T follicular helper cell (primary cell): Measurements from ENCODE around the gene NME9.

ENCODE experiments used
- DNase-seq: peaks from one replicate; pipeline ENCODE4 v3.0.0-alpha.2; 2020; ENCODE audit warnings: low read depth

NME9 gene

DNA sequence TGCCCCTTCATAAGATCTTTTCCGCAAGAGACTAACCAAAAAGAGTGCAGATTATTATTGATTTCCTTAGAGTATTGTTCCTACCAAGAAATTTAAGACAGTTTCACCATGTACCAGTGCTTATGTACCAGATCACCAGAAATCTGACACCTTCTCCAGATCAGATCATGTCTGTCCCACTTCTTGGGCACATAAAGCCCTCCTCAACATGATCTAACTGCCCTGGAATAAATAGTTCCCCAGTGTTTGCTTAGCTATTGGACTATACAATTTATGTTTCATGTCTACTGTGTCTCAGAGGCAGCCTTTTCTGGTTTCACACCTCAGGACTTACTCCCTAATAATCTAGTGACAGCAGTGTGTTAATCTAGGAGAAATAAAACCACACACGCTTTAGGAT lies 46.8 kb downstream of the NME9 start:
- no peak for DNase-seq

DNA sequence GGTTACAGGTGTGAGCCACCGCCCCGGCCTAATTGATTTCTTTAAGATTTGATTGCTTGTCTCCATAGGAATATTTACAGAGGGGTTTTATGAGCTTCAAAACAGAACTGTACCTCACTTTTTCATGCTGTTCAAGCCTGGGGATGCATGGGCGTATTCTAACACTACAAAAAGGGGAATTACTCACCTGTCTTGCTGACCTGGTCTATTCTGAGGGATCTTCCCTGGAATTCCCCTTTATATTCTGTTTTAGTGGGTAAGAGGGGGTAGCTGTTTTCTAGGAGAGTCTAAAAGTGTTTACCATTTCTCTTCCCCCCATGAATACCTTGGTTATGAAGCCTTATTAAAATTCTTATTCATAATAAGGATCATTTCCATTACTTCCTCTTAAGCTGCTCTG lies 48.1 kb downstream of the NME9 start:
- DNase-seq: no peak

DNA sequence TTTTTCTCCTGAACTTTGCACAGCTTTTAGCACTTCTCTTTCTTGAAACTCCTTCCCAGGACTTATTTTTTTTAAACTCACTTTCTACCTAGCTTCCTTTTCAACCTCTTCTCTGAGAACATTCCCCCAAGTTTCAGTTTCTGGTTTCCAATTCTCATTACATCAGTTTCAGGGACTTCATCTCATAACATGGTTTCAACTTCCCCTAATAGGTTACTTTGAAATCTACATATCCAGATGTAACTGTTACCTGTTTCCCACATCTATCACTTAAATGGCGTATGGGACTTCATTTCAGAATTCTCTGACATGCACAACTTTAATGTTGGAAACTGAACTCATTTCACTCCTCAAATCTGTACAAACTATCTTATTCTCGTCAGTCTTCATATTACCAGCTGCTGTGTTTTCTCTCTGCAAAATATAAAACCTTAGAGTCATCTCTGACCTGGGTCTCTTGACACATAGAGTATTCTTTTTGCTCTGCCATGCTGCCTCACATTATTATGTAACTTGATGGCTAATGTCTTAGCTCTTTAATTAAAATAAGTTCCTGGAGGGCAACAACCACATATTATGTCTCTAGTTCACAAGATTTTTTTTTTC lies 58.4 kb downstream of the NME9 start:
- no peak for DNase-seq

DNA sequence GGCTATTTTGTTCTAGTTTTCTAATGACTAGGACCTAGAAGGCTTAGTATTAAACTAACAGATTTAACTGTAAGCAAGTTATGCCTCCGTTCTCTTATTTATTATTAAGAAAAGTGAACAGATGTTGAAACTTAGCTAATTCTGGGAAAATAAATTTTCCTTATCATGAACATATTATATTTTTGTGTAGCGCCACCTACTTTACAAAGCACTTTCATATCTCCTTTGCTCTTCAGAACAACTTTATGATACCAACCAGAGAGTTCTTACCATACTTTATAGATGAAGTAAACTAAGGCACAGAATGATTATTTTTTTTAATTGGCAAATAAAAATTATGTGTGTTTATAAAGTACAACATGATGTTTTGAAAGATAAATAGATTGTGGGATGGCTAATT lies 59.4 kb downstream of the NME9 start:
- DNase-seq: no peak

DNA sequence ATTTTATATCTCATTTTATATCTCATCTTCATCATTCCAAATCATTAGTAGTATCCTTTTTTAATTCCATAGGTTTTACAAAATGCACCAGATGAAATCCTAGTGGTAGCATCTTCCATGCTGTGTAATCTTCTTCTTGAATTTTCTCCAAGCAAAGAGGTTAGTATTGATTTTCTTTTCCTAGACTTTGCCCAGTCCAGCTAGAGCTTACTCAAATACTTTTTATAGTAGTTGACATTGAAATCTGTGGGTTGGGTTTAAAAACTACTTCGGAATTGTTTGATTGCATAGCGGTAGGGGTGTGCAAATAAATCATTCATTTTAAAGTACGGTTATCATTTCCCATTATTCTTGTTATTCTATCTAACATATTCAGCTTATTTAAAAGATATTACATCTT lies 62.6 kb downstream of the NME9 start:
- no peak for DNase-seq

DNA sequence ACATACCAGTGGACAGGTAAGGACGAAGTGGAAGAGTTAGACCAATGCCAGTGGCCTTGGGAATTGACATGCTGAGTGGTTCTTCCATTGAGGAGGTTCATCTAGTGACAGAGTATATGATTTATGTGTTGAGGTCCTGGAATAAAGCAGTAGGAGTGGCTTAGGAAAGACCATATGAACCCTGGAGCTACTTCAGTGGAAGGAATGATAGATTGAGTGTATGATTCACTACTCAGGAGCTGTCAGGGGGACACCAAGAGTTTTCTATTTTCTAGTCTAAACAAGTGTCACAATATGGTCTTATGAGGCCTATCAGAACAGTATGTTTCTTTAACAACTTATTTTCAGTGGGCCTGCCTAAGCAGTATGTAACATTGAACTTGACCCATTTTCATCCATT lies 63.9 kb downstream of the NME9 start:
- no peak for DNase-seq

DNA sequence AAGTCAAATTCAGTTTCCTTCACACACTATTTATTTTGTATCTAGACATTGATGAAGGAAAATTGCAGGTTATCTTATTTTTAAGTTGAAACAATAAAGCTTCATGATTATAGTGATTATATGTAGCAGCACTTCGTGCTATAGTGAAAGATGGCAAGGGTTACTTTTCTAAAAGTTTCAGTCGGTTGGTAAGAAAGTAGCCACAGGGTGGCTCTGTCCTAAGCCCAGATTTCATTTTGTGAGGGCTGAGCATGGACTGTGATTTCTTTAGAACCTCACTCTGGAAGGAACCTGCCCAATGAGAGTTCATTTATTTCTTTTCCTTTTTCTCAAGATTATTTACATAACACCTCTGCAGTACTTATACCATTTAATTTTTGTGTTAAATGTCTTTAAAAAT lies 66.5 kb downstream of the NME9 start:
- no peak for DNase-seq

DNA sequence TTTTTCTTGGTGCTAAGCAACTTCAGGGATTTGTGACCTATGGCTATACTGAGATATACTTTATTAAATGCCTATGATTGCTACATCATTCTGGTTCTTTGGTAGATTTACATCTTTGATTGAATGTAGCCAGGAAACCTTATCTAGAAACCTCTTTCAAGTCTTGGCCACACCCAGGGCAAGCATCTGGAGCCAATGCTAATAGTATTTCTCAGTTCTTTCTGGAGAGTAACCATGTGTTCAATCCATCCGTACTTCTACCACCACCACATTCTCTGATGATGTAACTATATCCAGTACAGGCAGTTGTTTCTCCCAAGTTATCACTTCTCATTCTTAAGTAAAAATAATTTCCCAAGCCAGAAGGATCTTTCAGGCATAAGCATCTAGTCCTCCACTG lies 69.0 kb downstream of the NME9 start:
- no peak for DNase-seq

DNA sequence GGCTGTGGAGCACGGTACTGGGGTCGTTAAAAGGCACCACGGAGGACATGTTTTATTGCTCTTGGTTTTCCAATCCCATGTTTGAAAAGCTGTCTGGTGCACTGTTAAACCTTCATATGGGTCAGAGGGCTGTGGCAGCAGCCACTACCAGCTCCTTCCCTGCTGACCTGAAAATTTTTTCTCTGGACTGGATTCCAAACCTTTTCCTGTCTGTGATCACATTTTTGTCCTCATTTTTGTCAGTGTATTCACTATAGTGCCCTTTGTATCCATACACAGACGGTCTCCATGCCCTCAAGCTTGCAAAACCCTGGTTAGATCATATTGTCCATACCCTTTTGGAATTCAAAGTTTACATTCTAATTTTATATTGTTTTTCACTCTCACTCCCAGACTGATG lies 70.5 kb downstream of the NME9 start:
- no peak for DNase-seq

DNA sequence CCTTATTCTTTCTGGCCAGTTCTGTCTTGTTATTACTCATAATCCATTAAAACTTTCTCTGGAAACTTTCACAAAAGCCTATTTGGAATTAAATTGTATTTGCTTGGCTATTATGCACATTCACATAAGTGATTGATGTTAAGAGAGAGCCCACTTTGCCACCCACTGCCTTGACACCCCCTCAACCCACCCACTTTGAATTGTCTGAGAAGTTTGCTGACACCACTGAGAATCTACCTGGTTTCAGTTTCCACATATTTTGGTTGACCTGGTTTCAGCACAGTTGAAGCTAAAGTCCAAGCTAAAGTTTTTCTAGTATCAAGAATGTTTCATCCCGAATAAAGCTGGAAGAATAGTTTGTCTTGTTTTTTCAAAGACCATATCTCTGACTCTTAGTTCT lies 71.7 kb downstream of the NME9 start:
- DNase-seq: no peak

DNA sequence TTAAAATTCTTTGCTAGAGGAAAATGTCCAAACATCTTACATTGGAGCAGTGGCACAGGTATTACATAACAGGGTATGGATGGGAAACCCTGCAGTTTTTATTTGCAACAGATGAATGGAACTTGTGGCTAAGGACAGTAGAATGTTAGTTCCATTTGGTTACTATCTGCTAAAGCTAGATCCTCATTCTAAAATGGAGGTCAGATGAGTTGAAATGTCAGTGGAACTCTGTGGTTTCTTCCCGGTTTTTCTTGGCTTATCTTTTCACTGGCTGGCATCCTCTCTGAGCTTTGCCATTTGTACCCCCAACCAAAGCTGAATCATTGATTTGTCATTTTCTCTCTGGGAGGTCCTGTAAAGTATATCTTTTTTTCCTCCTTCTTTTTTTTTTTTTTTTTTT lies 73.6 kb downstream of the NME9 start:
- DNase-seq: no peak

DNA sequence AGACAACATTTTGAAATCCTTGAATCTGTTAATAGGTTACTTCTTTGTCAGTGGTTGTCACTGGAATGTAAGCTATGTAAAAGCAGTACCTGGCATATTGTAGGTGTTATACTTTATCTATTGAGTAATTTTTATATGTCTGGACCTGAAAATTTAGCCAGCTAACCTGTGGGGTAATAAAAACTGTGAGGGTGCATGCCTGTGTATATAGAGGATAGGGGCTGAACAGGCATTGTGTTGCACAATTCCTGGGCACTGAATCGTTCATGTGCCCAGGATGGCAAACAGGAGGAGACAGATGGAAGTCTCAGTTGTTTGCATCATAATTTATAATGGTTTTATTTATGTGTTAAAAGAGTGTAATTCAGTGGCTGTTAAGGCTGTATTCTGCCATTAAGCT lies 75.4 kb downstream of the NME9 start:
- no peak for DNase-seq

DNA sequence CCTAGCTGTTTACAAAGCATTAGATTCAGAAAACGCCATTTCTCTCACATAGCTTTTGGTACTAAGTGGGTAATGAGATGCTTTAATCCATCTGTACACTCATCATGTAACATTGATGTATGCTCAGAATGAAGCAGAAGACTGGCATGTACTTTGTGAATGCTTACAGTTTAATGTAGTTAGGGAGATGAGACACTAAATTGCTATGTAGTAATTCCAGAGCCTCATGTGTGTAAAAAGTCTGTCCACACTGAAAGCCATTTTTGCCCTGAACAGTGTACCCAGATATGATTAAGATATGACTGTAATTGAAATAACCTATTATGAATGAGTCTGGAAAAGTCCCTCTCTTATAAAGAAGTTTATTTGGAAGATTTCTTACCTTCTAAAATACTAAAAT lies 76.0 kb downstream of the NME9 start:
- DNase-seq: no peak
